Mesendoderm (in vitro differentiated cells): ENCODE data around the gene ZBTB40.

ENCODE experiments used
- DNase-seq: peaks from one replicate; pipeline ENCODE4 v3.0.0; 2013
- H2AK5ac ChIP-seq: 2 replicates; pipeline ENCODE4 v1.6.1; 2013; ENCODE audit warnings: low read length, inconsistent platforms
- H2BK120ac ChIP-seq: 2 replicates; pipeline ENCODE4 v1.6.1; 2013; ENCODE audit warnings: low read depth, mild to moderate bottlenecking, low read length, moderate library complexity, mixed read lengths
- H2BK15ac ChIP-seq: replicated peaks from 2 replicates; pipeline ENCODE4 v1.6.1; 2013; ENCODE audit warnings: low read depth, mild to moderate bottlenecking, moderate library complexity
- H2BK5ac ChIP-seq: 2 replicates; pipeline ENCODE4 v1.6.1; 2013; ENCODE audit warnings: low read length, inconsistent platforms
- H3K18ac ChIP-seq: 2 replicates; pipeline ENCODE4 v1.6.1; 2013; ENCODE audit warnings: mild to moderate bottlenecking, low read length, mixed read lengths
- H3K23ac ChIP-seq: one replicate; pipeline ENCODE4 v1.6.1; 2013; ENCODE audit warnings: low read length
- H3K27ac ChIP-seq: 2 replicates; pipeline ENCODE4 v1.5.1; 2013; ENCODE audit warnings: low read depth, mild to moderate bottlenecking, inconsistent platforms, low read length, moderate library complexity
- H3K27me3 ChIP-seq: 2 replicates; pipeline ENCODE4 v1.6.1; 2013; ENCODE audit warnings: low read length, control low read depth, mild to moderate bottlenecking, inconsistent platforms; ENCODE audit not compliant: insufficient read depth, poor library complexity
- H3K36me3 ChIP-seq: 2 replicates; pipeline ENCODE4 v1.6.1; 2013; ENCODE audit warnings: low read length, inconsistent platforms; ENCODE audit not compliant: control insufficient read depth, insufficient read depth
- H3K4ac ChIP-seq: one replicate; pipeline ENCODE4 v1.6.1; 2013; ENCODE audit warnings: low read depth, mild to moderate bottlenecking, low read length, moderate library complexity
- H3K4me1 ChIP-seq: 2 replicates; pipeline ENCODE4 v1.6.1; 2013; ENCODE audit warnings: low read depth, low read length, inconsistent platforms; ENCODE audit not compliant: control insufficient read depth
- H3K4me2 ChIP-seq: 2 replicates; pipeline ENCODE4 v1.6.1; 2013; ENCODE audit warnings: low read length
- H3K4me3 ChIP-seq: 2 replicates; pipeline ENCODE4 v1.5.1; 2013; ENCODE audit warnings: mild to moderate bottlenecking, low read length
- H3K56ac ChIP-seq: one replicate; pipeline ENCODE4 v1.6.1; 2013; ENCODE audit warnings: low read length
- H3K79me1 ChIP-seq: 2 replicates; pipeline ENCODE4 v1.6.1; 2013; ENCODE audit warnings: low read length, inconsistent platforms
- H3K79me2 ChIP-seq: 2 replicates; pipeline ENCODE4 v1.6.1; 2013; ENCODE audit warnings: mild to moderate bottlenecking, low read length; ENCODE audit not compliant: control insufficient read depth, insufficient read depth
- H3K9ac ChIP-seq: 2 replicates; pipeline ENCODE4 v1.6.1; 2013; ENCODE audit warnings: low read length, inconsistent platforms
- H4K5ac ChIP-seq: one replicate; pipeline ENCODE4 v1.6.1; 2013; ENCODE audit warnings: low read length
- H4K8ac ChIP-seq: one replicate; pipeline ENCODE4 v1.6.1; 2013; ENCODE audit warnings: low read depth, mild to moderate bottlenecking, control low read depth, low read length, moderate library complexity
- WGBS: extraction: QIAGEN DNeasy Blood & Tissue Kit; methylation state at CpG from one replicate; pipeline ENCODE4 v1.1.7; 2013; ENCODE audit warnings: low lambda C conversion rate, missing lambda C conversion rate; ENCODE audit not compliant: insufficient coverage; ENCODE audit errors: extremely low coverage; 5-methylcytosine and 5-hydroxymethylcytosine counted together

The ZBTB40 gene

GRCh38 chr1:22537441-22538139 is 85.9 kb downstream of the ZBTB40 start:
- Histone ChIP-seq H3K4me1 (no peaks in the 10 kb centered on the region), H3K4ac (no peak overlapping the region), H3K9ac (no peak overlapping the region), H3K36me3 (no peaks in the 10 kb centered on the region), H3K27ac (no peak overlapping the region), H2BK120ac (no peak overlapping the region), H3K4me2 (no peak overlapping the region), H3K23ac (no peak overlapping the region), H4K5ac (no peak overlapping the region), H3K79me2 (no peaks in the 10 kb centered on the region), H3K18ac (no peak overlapping the region), H3K4me3 (no peak overlapping the region), H3K27me3 (no peaks in the 10 kb centered on the region), H2BK5ac (no peak overlapping the region), H2AK5ac (no peak overlapping the region), H3K56ac (no peak overlapping the region), H3K79me1 (no peaks in the 10 kb centered on the region), H2BK15ac (no peak overlapping the region), H4K8ac (no peak overlapping the region)
- WGBS, result no CpG with 5 or more reads among the region's 13 CpGs
- DNase-seq, result no peak

- H4K8ac ChIP-seq, result no peak overlapping the region
- no peaks in the 10 kb centered on the region for H3K36me3 ChIP-seq
- no peaks in the 10 kb centered on the region for H3K79me1 ChIP-seq
- H3K4me1 ChIP-seq, result no peaks in the 10 kb centered on the region
- no peak overlapping the region for H2BK120ac ChIP-seq
- H3K27ac ChIP-seq, result no peak overlapping the region
- no CpG with 5 or more reads among the region's 16 CpGs for WGBS
- H3K4me3 ChIP-seq, result no peak overlapping the region
- H2BK15ac ChIP-seq, result no peak overlapping the region
- H4K5ac ChIP-seq, result no peak overlapping the region
- no peak overlapping the region for H3K56ac ChIP-seq
- no peaks in the 10 kb centered on the region for H3K27me3 ChIP-seq
- no peak overlapping the region for H2BK5ac ChIP-seq
- no peak overlapping the region for H3K4me2 ChIP-seq
- no peak overlapping the region for H2AK5ac ChIP-seq
- no peak for DNase-seq
- H3K9ac ChIP-seq, result no peak overlapping the region
- no peak overlapping the region for H3K4ac ChIP-seq
- H3K23ac ChIP-seq, result no peak overlapping the region
- no peak overlapping the region for H3K18ac ChIP-seq
- no peaks in the 10 kb centered on the region for H3K79me2 ChIP-seq
Measured at GRCh38 chr1:22539510-22540118, 88.0 kb downstream of the ZBTB40 start.

GRCh38 chr1:22540337-22540736 is 88.7 kb downstream of the ZBTB40 start:
- H2AK5ac ChIP-seq, result no peak overlapping the region
- no peak overlapping the region for H4K8ac ChIP-seq
- no peak overlapping the region for H4K5ac ChIP-seq
- no peak overlapping the region for H2BK120ac ChIP-seq
- H3K79me2 ChIP-seq, result no peaks in the 10 kb centered on the region
- no peak overlapping the region for H3K9ac ChIP-seq
- no peak overlapping the region for H3K4me2 ChIP-seq
- no peak overlapping the region for H2BK5ac ChIP-seq
- H3K56ac ChIP-seq, result no peak overlapping the region
- no peaks in the 10 kb centered on the region for H3K79me1 ChIP-seq
- WGBS, result no CpG with 5 or more reads among the region's 5 CpGs
- no peaks in the 10 kb centered on the region for H3K27me3 ChIP-seq
- H3K36me3 ChIP-seq, result no peaks in the 10 kb centered on the region
- DNase-seq, result no peak
- no peak overlapping the region for H3K27ac ChIP-seq
- H3K18ac ChIP-seq, result no peak overlapping the region
- no peak overlapping the region for H2BK15ac ChIP-seq
- no peak overlapping the region for H3K4me3 ChIP-seq
- H3K4me1 ChIP-seq, result no peaks in the 10 kb centered on the region
- no peak overlapping the region for H3K23ac ChIP-seq
- H3K4ac ChIP-seq, result no peak overlapping the region

- Histone ChIP-seq H3K18ac (no peak overlapping the region), H3K56ac (no peak overlapping the region), H3K36me3 (no peaks in the 10 kb centered on the region), H3K27me3 (no peaks in the 10 kb centered on the region), H3K79me1 (no peaks in the 10 kb centered on the region), H3K23ac (no peak overlapping the region), H3K4ac (no peak overlapping the region), H3K4me1 (no peaks in the 10 kb centered on the region), H3K9ac (no peak overlapping the region), H2BK5ac (no peak overlapping the region), H3K4me2 (no peak overlapping the region), H2BK15ac (no peak overlapping the region), H3K79me2 (no peaks in the 10 kb centered on the region), H3K4me3 (no peak overlapping the region), H2BK120ac (no peak overlapping the region), H3K27ac (no peak overlapping the region), H4K8ac (no peak overlapping the region), H2AK5ac (no peak overlapping the region), H4K5ac (no peak overlapping the region)
- DNase-seq, result no peak
- WGBS, result no CpG with 5 or more reads among the region's 9 CpGs
Measured at GRCh38 chr1:22542886-22543285, 91.2 kb downstream of the ZBTB40 start.

- H3K4me3 ChIP-seq, result no peak overlapping the region
- no peaks in the 10 kb centered on the region for H3K27me3 ChIP-seq
- H3K4ac ChIP-seq, result no peak overlapping the region
- no peaks in the 10 kb centered on the region for H3K4me1 ChIP-seq
- no peak overlapping the region for H3K4me2 ChIP-seq
- no peaks in the 10 kb centered on the region for H3K79me2 ChIP-seq
- no peak overlapping the region for H2AK5ac ChIP-seq
- no peak overlapping the region for H2BK15ac ChIP-seq
- no peak overlapping the region for H2BK5ac ChIP-seq
- H4K5ac ChIP-seq, result no peak overlapping the region
- H3K56ac ChIP-seq, result no peak overlapping the region
- H3K27ac ChIP-seq, result no peak overlapping the region
- no peak overlapping the region for H3K23ac ChIP-seq
- DNase-seq, result no peak
- H3K79me1 ChIP-seq, result no peaks in the 10 kb centered on the region
- H3K9ac ChIP-seq, result no peak overlapping the region
- H3K36me3 ChIP-seq, result no peaks in the 10 kb centered on the region
- WGBS, result no CpG with 5 or more reads among the region's 6 CpGs
- no peak overlapping the region for H3K18ac ChIP-seq
- no peak overlapping the region for H4K8ac ChIP-seq
- H2BK120ac ChIP-seq, result no peak overlapping the region
Measured at GRCh38 chr1:22543679-22544078, 92.0 kb downstream of the ZBTB40 start.

GRCh38 chr1:22544606-22545005 is 93.0 kb downstream of the ZBTB40 start:
- Histone ChIP-seq H3K4ac (no peak overlapping the region), H4K8ac (no peak overlapping the region), H3K4me2 (no peak overlapping the region), H2BK120ac (no peak overlapping the region), H3K27me3 (no peaks in the 10 kb centered on the region), H4K5ac (no peak overlapping the region), H2BK5ac (no peak overlapping the region), H2AK5ac (no peak overlapping the region), H3K4me3 (no peak overlapping the region), H3K4me1 (no peaks in the 10 kb centered on the region), H3K79me1 (no peaks in the 10 kb centered on the region), H3K36me3 (no peaks in the 10 kb centered on the region), H2BK15ac (no peak overlapping the region), H3K56ac (no peak overlapping the region), H3K23ac (no peak overlapping the region), H3K79me2 (no peaks in the 10 kb centered on the region), H3K18ac (no peak overlapping the region), H3K9ac (no peak overlapping the region), H3K27ac (no peak overlapping the region)
- DNase-seq, result no peak
- WGBS, result no CpG with 5 or more reads among the region's 12 CpGs
